HepG2 (cell line): ENCODE results near the gene PIK3CA. TPM values are rescaled to one million over a fixed set of nuclear protein-coding genes. Genes with fewer than 3 reads are reported as not detected.

Source experiments
- AGO2 ChIP-seq: fragments of 200-400 bp; formaldehyde crosslinking; optimal IDR thresholded peaks from 2 replicates; pipeline ENCODE3; 2017; ENCODE audit warnings: mild to moderate bottlenecking, low read depth, low read length, moderate library complexity
- ARID4A ChIP-seq: sonication (generic); formaldehyde crosslinking; IDR thresholded peaks from 2 replicates; pipeline ENCODE4 v1.5.0; 2020; ENCODE audit warnings: mild to moderate bottlenecking, missing genetic modification reagents, borderline replicate concordance
- CBX5 ChIP-seq: sonication (generic); formaldehyde crosslinking; IDR thresholded peaks from 2 replicates; pipeline ENCODE4 v1.4.0; 2020; ENCODE audit warnings: missing genetic modification reagents, borderline replicate concordance
- CCAR2 ChIP-seq: fragments of 200-400 bp; formaldehyde crosslinking; optimal IDR thresholded peaks from 2 replicates; pipeline ENCODE3; 2018; ENCODE audit warnings: low read depth, mild to moderate bottlenecking, low read length, moderate library complexity
- ELK4 ChIP-seq: sonication (generic); formaldehyde crosslinking; IDR thresholded peaks from 2 replicates; pipeline ENCODE4 v1.9.0; 2021; ENCODE audit warnings: missing genetic modification reagents, borderline replicate concordance
- FLYWCH1 ChIP-seq: sonication (generic); formaldehyde crosslinking; IDR thresholded peaks from 2 replicates; pipeline ENCODE4 v1.8.1; 2023; ENCODE audit warnings: mild to moderate bottlenecking, missing genetic modification reagents
- FUBP1 ChIP-seq: sonication (generic); formaldehyde crosslinking; IDR thresholded peaks from 2 replicates; pipeline ENCODE4 v1.5.1; 2020; ENCODE audit warnings: missing genetic modification reagents, mild to moderate bottlenecking, borderline replicate concordance
- GLMP ChIP-seq: sonication (generic); formaldehyde crosslinking; IDR thresholded peaks from 2 replicates; pipeline ENCODE4 v1.9.0; 2021; ENCODE audit warnings: missing genetic modification reagents, mild to moderate bottlenecking, borderline replicate concordance
- NCOR1 ChIP-seq: fragments of 200-600 bp; sonication (generic); IDR thresholded peaks from 2 replicates; pipeline ENCODE4 v1.7.0; 2017; ENCODE audit warnings: antibody characterized with exemption, low read length, borderline replicate concordance
- PTBP1 ChIP-seq: fragments of 200-400 bp; formaldehyde crosslinking; IDR thresholded peaks from 2 replicates; pipeline ENCODE4 v1.6.1; 2018; ENCODE audit warnings: low read length, low read depth; ENCODE audit not compliant: poor library complexity, severe bottlenecking
- SNAPC5 ChIP-seq: sonication (generic); formaldehyde crosslinking; IDR thresholded peaks from 2 replicates; pipeline ENCODE4 v1.8.1; 2023; ENCODE audit warnings: mild to moderate bottlenecking, missing genetic modification reagents, borderline replicate concordance
- SP1 ChIP-seq, 2 experiments: fragments of 450-650 bp in 1 of 2; sonication (generic) in 1 of 2; formaldehyde crosslinking in 1 of 2; IDR thresholded peaks; 2 replicates each; pipeline versions ENCODE4 v1.4.0 to v1.6.1; 2016 to 2020; ENCODE audit warnings: missing genetic modification reagents in 1 of 2
- ZIK1 ChIP-seq: sonication (generic); formaldehyde crosslinking; IDR thresholded peaks from 2 replicates; pipeline ENCODE4 v1.5.0; 2020; ENCODE audit warnings: mild to moderate bottlenecking, low read depth, missing genetic modification reagents, borderline replicate concordance
- ZMYM2 ChIP-seq: sonication (generic); formaldehyde crosslinking; IDR thresholded peaks from 2 replicates; pipeline ENCODE4 v1.8.0; 2022; ENCODE audit warnings: mild to moderate bottlenecking, missing genetic modification reagents
- ZNF224 ChIP-seq: sonication (generic); formaldehyde crosslinking; IDR thresholded peaks from 2 replicates; pipeline ENCODE4 v1.5.0; 2020; ENCODE audit warnings: mild to moderate bottlenecking, missing genetic modification reagents
- ZNF605 ChIP-seq: sonication (generic); formaldehyde crosslinking; IDR thresholded peaks from 2 replicates; pipeline ENCODE4 v1.8.0; 2022; ENCODE audit warnings: mild to moderate bottlenecking, missing genetic modification reagents
- ZNF619 ChIP-seq: sonication (generic); formaldehyde crosslinking; IDR thresholded peaks from 2 replicates; pipeline ENCODE4 v1.4.0; 2020; ENCODE audit warnings: mild to moderate bottlenecking, missing genetic modification reagents
- ZNF674 ChIP-seq: sonication (generic); formaldehyde crosslinking; IDR thresholded peaks from 2 replicates; pipeline ENCODE4 v1.5.0; 2020; ENCODE audit warnings: low read depth, mild to moderate bottlenecking, missing genetic modification reagents
- polyA plus RNA-seq, 8 experiments: library from polyadenylated mRNA; depleted of rRNA in 3 of 8; stranded (reverse) in 7 of 8; unstranded in 1 of 8; fragments of >200 nt; fragmentation: Illumina TruSeq in 4 of 8; extraction: Trizol in 4 of 8; gene quantifications; 2 replicates each; pipeline versions ENCODE4 v1.2.1 to v1.2.3, GENCODE V29; 2011 to 2016; ENCODE audit warnings: low read depth in 4 of 8, missing spikeins in 1 of 8, mixed read lengths in 1 of 8; ENCODE audit not compliant: insufficient read depth in 1 of 8
- total RNA-seq, 5 experiments: library from RNA; depleted of rRNA; stranded (reverse); fragments of >200 nt; fragmentation: Illumina TruSeq; extraction: Trizol; gene quantifications; 2 replicates each; pipeline ENCODE4 v1.2.3, GENCODE V29; 2016; ENCODE audit warnings: low read depth in 1 of 5

The PIK3CA gene
- total and polyA plus RNA-seq, 2 of the 13 experiments (the other 11 are each of a cell fraction or from before 2014, with no cell fraction given) = 5.7 to 11.4 TPM

GRCh38 chr3:179260949-179261765 is 113.0 kb downstream of the PIK3CA start (continued):
- TF ChIP-seq ZNF674 (CRISPR knock-in tag) (no peak), ZNF224 (CRISPR knock-in tag) (no peak), NCOR1 (no peak), AGO2 (peak; percentile 49), CCAR2 (no peak), SP1 (IDR thresholded peaks at IDR 0.05) (no peak), SP1 (CRISPR knock-in tag; IDR thresholded peaks at IDR 0.05) (peak; percentile 38; the same call in 1 of the 2 replicates), ARID4A (CRISPR knock-in tag) (peak; percentile 60; the same call in 1 of the 2 replicates), PTBP1 (no peak), ZIK1 (CRISPR knock-in tag) (no peak), SNAPC5 (no peak), ZNF619 (CRISPR knock-in tag) (no peak), GLMP (CRISPR knock-in tag) (no peak), ELK4 (no peak), CBX5 (CRISPR knock-in tag) (no peak), ZMYM2 (CRISPR knock-in tag) (no peak), FUBP1 (CRISPR knock-in tag) (no peak), ZNF605 (CRISPR knock-in tag) (peak; percentile 48; the same call in 1 of the 2 replicates), FLYWCH1 (CRISPR knock-in tag) (no peak)
